ENCODE measurements around the gene BMP7.

The BMP7 gene

GRCh38 chr20:57266291-57267157, at the start of gene BMP7:
BMP7 (minus strand) TSS chr20:57266641; CDS start chr20:57266122, 519 bp downstream.
- Histone ChIP-seq H3K4me1 (ENCODE audit: insufficient read depth, low read length) (peaks cover 47% of the 10 kb centered on the region), H3K9ac (ENCODE audit: low read depth, low read length) (peak within 1 kb of the TSS; percentile 84), H3K36me3 (ENCODE audit: insufficient read depth, low read length) (no peaks in the 10 kb centered on the region), H3K9me3 (ENCODE audit: control insufficient read depth, insufficient read depth, low read length) (no peaks in the 10 kb centered on the region)

- no peaks in the 10 kb centered on the region for H3K4me1 ChIP-seq (ENCODE audit: insufficient read depth, low read length)
- H3K36me3 ChIP-seq (ENCODE audit: insufficient read depth, low read length), result no peaks in the 10 kb centered on the region
- no peaks in the 10 kb centered on the region for H3K9me3 ChIP-seq (ENCODE audit: control insufficient read depth, insufficient read depth, low read length)
- no peak overlapping the region for H3K9ac ChIP-seq (ENCODE audit: low read depth, low read length)
Observed at GRCh38 chr20:57315976-57316480, 49.6 kb upstream of the BMP7 start.

GRCh38 chr20:57315083-57315975, 48.9 kb upstream of the BMP7 start:
- Histone ChIP-seq H3K9me3 (ENCODE audit: control insufficient read depth, insufficient read depth, low read length) (no peaks in the 10 kb centered on the region), H3K36me3 (ENCODE audit: insufficient read depth, low read length) (no peaks in the 10 kb centered on the region), H3K4me1 (ENCODE audit: insufficient read depth, low read length) (no peaks in the 10 kb centered on the region), H3K9ac (ENCODE audit: low read depth, low read length) (no peak overlapping the region)

DNA sequence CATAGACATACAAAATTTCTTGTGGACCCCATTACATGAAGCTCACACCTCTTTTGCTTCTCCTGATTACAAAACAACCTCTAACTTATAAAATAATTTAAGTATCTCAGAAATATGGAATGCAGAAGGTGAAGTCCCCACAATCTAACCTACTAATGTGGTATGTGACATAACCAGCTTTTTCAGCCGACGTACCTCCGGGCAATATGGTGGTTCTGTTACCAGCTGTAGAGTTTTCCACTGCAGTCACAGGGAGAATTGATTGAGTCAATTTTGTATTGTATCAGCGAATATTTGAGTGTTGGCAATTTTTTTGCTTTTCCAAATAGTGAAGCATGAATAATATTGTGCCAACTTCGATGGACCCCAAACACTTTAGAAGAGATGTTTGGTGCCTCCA, 47.5 kb upstream of the BMP7 start:
- H3K9me3 ChIP-seq (ENCODE audit: control insufficient read depth, insufficient read depth, low read length), result no peaks in the 10 kb centered on the region
- no peaks in the 10 kb centered on the region for H3K36me3 ChIP-seq (ENCODE audit: insufficient read depth, low read length)
- no peaks in the 10 kb centered on the region for H3K4me1 ChIP-seq (ENCODE audit: insufficient read depth, low read length)
- H3K9ac ChIP-seq (ENCODE audit: low read depth, low read length), result no peak overlapping the region

- Histone ChIP-seq H3K9ac (ENCODE audit: low read depth, low read length) (no peak overlapping the region), H3K36me3 (ENCODE audit: insufficient read depth, low read length) (no peaks in the 10 kb centered on the region), H3K9me3 (ENCODE audit: control insufficient read depth, insufficient read depth, low read length) (no peaks in the 10 kb centered on the region), H3K4me1 (ENCODE audit: insufficient read depth, low read length) (no peaks in the 10 kb centered on the region)
Observed at GRCh38 chr20:57313230-57313629, 46.8 kb upstream of the BMP7 start.

DNA sequence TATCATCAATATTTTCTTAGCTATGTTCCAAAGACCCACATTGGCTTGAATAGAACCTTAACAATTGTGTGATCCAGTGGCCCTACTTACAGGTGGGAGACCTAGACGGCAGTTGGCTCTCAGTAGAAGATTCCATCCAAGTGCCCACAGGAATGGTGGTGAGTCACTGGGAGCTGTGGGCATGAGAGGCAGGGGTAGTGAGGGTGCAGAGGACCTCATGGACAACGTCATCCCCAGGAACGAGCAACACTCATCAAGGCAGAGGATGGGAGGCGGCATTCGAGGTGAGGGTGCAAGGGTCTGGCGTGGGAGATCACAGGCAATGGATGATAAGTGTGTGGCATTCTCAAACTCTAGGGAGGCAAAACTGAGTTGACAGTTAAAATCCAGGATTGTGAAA, 45.7 kb upstream of the BMP7 start:
- no peaks in the 10 kb centered on the region for H3K4me1 ChIP-seq (ENCODE audit: insufficient read depth, low read length)
- no peaks in the 10 kb centered on the region for H3K9me3 ChIP-seq (ENCODE audit: control insufficient read depth, insufficient read depth, low read length)
- no peak overlapping the region for H3K9ac ChIP-seq (ENCODE audit: low read depth, low read length)
- no peaks in the 10 kb centered on the region for H3K36me3 ChIP-seq (ENCODE audit: insufficient read depth, low read length)

DNA sequence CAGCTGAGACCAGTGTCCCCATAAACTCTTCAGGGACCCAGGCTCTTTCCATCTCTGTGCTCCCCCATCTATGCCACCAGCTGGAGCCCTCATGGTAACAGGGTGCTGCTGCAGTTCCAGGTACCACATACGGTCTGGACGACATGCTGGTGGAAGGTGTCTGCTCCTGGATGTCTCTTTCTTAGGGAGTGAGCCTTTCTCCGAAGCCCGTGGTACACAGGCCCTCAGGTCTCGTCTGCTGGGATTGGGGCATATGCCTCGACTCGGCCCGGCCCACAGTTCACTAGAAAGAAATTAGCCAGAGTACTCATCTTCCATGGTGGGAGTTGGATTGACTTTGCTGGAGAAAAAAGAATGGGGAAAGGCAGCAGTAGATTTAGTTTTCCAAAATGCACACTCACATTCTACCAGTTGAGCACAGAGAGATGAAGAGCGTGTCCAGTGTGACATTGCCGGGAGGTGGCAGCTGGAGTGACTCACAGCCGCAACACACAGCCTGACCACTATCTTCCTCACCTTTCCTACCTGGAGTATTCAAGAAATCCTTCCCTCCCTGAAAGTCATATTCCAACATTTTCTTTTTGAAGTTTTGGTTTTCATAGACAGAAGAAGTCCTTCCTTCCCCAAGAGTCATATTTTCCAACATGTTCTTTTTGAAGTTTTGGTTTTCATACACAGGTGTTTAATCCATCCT, 44.5 kb upstream of the BMP7 start:
- H3K9me3 ChIP-seq (ENCODE audit: control insufficient read depth, insufficient read depth, low read length), result no peaks in the 10 kb centered on the region
- H3K36me3 ChIP-seq (ENCODE audit: insufficient read depth, low read length), result no peaks in the 10 kb centered on the region
- H3K9ac ChIP-seq (ENCODE audit: low read depth, low read length), result no peak overlapping the region
- no peaks in the 10 kb centered on the region for H3K4me1 ChIP-seq (ENCODE audit: insufficient read depth, low read length)

DNA sequence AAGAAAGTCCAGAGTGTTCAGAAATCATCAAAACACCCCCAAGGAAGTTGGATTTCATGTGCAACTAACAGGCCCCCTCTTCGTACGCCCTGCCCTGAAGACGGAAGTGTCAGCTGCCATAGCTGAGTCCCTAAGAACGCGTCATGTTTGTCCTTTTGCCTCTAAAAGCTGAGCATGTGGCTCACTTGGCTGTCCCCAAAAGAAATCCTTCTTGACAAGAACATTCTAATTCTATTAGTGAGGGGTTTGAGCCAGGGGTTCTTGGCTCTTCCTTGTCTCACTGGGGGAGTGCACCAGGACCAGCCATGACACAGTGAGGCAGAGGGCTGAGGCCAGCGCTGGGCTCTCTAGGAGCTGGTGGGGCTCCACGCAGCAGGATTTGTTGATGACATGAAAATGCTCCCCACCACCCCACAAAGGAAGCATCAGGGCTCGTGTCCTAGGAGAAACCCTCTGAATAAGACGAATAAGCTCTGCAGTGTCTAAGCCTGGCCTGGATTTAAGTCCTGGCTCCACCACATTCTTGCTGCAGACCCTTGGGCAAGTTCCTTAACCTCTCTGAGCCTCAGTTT, 43.2 kb upstream of the BMP7 start:
- H3K9me3 ChIP-seq (ENCODE audit: control insufficient read depth, insufficient read depth, low read length), result no peaks in the 10 kb centered on the region
- no peaks in the 10 kb centered on the region for H3K4me1 ChIP-seq (ENCODE audit: insufficient read depth, low read length)
- no peak overlapping the region for H3K9ac ChIP-seq (ENCODE audit: low read depth, low read length)
- H3K36me3 ChIP-seq (ENCODE audit: insufficient read depth, low read length), result no peaks in the 10 kb centered on the region

DNA sequence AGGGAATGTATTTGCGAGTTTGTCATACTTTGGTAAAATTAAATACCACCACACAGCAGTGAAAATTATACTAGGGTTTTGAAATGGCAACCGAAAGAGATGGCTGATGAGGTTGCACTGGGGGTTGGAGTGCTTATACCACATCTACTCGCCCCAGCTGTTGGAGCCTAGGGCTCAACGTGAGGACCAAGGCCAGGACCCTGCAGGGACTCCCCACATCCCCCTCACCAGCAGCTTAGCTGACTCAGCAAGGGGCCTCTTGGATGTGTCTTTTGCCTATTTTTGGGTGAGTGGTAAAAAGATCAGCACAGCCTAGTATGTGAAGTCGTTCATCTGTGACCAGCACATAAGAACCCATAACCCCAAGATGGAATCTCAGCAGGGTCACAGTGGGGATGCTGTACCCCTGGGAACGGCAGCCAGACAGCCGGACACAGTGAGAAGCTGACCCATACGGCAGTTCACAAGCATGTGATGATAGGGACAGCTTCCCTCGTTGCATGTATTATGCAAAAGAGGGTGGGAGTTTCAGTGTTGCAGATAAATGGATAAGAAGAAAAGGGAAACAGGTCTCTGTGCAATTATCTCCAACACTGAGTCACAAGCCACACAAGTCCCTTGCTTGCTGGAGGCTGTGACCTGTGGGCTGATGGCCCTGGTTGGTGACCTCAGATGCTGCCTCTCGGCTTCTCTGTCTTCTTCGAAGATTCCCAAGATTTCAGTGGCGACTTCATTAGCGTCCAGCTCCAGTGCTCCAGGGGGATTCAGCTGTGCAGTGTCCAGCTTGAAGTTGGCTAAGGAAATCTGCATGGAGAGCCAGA, 42.2 kb upstream of the BMP7 start:
- no peak overlapping the region for H3K9ac ChIP-seq (ENCODE audit: low read depth, low read length)
- no peaks in the 10 kb centered on the region for H3K36me3 ChIP-seq (ENCODE audit: insufficient read depth, low read length)
- H3K4me1 ChIP-seq (ENCODE audit: insufficient read depth, low read length), result no peaks in the 10 kb centered on the region
- H3K9me3 ChIP-seq (ENCODE audit: control insufficient read depth, insufficient read depth, low read length), result no peaks in the 10 kb centered on the region

DNA sequence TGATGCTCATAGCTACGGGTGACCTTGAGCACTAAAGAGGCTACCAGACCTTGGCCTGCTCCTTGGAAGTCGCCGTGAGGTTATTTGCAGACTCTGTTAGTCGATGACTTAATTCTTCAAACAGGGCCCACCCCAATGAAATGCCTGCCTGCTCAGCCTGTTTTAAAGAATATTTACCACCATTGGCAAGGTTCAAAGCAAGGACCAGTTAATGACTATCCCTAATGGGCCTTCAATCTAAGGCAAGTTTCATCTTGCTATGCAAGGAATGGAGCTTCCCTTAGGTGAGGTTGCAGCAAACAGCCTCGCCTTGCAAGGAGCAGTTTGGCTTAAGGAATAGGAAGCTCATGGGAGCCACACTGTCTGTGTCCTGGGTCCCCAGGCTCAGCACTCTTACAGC, 40.3 kb upstream of the BMP7 start:
- no peaks in the 10 kb centered on the region for H3K9me3 ChIP-seq (ENCODE audit: control insufficient read depth, insufficient read depth, low read length)
- H3K36me3 ChIP-seq (ENCODE audit: insufficient read depth, low read length), result no peaks in the 10 kb centered on the region
- H3K9ac ChIP-seq (ENCODE audit: low read depth, low read length), result no peak overlapping the region
- H3K4me1 ChIP-seq (ENCODE audit: insufficient read depth, low read length), result no peaks in the 10 kb centered on the region

DNA sequence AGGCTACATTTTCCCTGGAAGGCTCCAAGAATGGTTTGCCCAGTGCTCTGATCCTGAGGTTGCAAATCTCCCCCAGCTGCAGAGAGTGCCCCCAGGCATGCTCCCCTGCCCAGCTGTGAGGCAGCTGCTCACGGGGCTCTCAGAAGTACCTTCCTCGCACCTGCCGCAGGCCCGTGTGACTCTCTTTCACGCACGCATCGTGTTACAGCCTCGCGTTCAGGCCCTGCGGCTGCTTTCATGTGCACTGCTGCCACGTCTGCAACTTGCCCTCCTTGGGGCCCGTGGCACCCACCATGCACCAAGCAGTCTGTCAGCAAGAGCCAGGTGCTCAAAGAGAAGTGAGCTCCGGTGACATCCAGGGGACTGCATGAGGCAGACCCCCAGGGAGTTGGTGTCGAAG, 34.6 kb upstream of the BMP7 start:
- H3K9ac ChIP-seq (ENCODE audit: low read depth, low read length), result no peak overlapping the region
- no peaks in the 10 kb centered on the region for H3K4me1 ChIP-seq (ENCODE audit: insufficient read depth, low read length)
- H3K9me3 ChIP-seq (ENCODE audit: control insufficient read depth, insufficient read depth, low read length), result no peaks in the 10 kb centered on the region
- no peaks in the 10 kb centered on the region for H3K36me3 ChIP-seq (ENCODE audit: insufficient read depth, low read length)

DNA sequence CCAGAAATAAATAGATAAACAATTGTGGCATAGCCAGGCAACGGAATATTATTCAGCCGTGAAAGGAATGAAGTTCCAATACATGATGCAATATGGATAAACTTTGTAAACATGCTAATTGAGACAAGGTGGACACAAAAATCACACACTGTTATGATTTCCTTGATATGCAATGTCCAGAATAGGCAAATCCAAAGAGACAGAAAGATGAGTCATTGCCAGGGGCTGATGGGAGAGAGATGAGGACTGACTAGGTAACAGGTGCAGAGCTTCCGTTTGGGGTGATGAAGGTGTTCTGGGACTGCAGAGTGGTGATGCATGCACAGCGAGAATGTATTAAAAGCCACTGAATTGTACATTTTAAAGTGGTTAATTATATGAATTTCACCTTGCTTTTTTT, 32.0 kb upstream of the BMP7 start:
- no peaks in the 10 kb centered on the region for H3K36me3 ChIP-seq (ENCODE audit: insufficient read depth, low read length)
- H3K9ac ChIP-seq (ENCODE audit: low read depth, low read length), result no peak overlapping the region
- H3K4me1 ChIP-seq (ENCODE audit: insufficient read depth, low read length), result peaks cover 14% of the 10 kb centered on the region; the same call in 1 of the 2 replicates
- no peaks in the 10 kb centered on the region for H3K9me3 ChIP-seq (ENCODE audit: control insufficient read depth, insufficient read depth, low read length)

GRCh38 chr20:57294550-57294949, 28.1 kb upstream of the BMP7 start:
- no peak overlapping the region for H3K9ac ChIP-seq (ENCODE audit: low read depth, low read length)
- peaks cover 14% of the 10 kb centered on the region; the same call in 1 of the 2 replicates for H3K4me1 ChIP-seq (ENCODE audit: insufficient read depth, low read length)
- no peaks in the 10 kb centered on the region for H3K9me3 ChIP-seq (ENCODE audit: control insufficient read depth, insufficient read depth, low read length)
- H3K36me3 ChIP-seq (ENCODE audit: insufficient read depth, low read length), result no peaks in the 10 kb centered on the region

All from ES-I3 (cell line).